Esophagus muscularis mucosa (tissue), 3 donors: ENCODE data around the gene NCKAP5.

Source experiments
- CTCF ChIP-seq, 3 experiments: fragments of 200-600 bp in 2 of 3; fragments of 450-650 bp in 1 of 3; sonication (generic) in 2 of 3; IDR thresholded peaks; one replicate each; pipeline ENCODE4 v1.5.1; 2017 to 2019; ENCODE audit warnings: antibody characterized with exemption in 3 of 3, mild to moderate bottlenecking in 2 of 3, moderate library complexity in 1 of 3
- POLR2A ChIP-seq: fragments of 450-650 bp; IDR thresholded peaks from one replicate; pipeline ENCODE4 v1.6.1; 2017; ENCODE audit warnings: antibody characterized with exemption, moderate library complexity, mild to moderate bottlenecking, low read depth
- POLR2AphosphoS5 ChIP-seq, 2 donors: sonication (generic); formaldehyde crosslinking; IDR thresholded peaks; one replicate each; pipeline ENCODE4 v1.6.1; 2017; ENCODE audit warnings: antibody characterized with exemption in 2 of 2

GRCh38 chr2:132824716-132825115 lies 743.5 kb downstream of the NCKAP5 start:
- TF ChIP-seq POLR2AphosphoS5 (IDR thresholded peaks at IDR 0.05) (no peak), CTCF (IDR thresholded peaks at IDR 0.05) (no peak), POLR2A (no peak)
